HepG2 (cell line): ENCODE results near the gene TRPV4. TPM values are rescaled to one million over a fixed set of nuclear protein-coding genes. Genes with fewer than 3 reads are reported as not detected.

Experiments used
- ARHGAP35 ChIP-seq: sonication (generic); formaldehyde crosslinking; IDR thresholded peaks from 2 replicates; pipeline ENCODE4 v1.9.0; 2022; ENCODE audit warnings: mild to moderate bottlenecking, inconsistent platforms, moderate library complexity, missing genetic modification reagents, borderline replicate concordance
- BRF2 ChIP-seq: sonication (generic); formaldehyde crosslinking; IDR thresholded peaks from 2 replicates; pipeline ENCODE4 v1.8.1; 2022; ENCODE audit warnings: mild to moderate bottlenecking, missing genetic modification reagents
- ELF3 ChIP-seq: IDR thresholded peaks from 2 replicates; pipeline ENCODE4 v1.6.1; 2016; ENCODE audit warnings: missing genetic modification reagents, missing compliant biosample characterization
- FOXC1 ChIP-seq: sonication (generic); formaldehyde crosslinking; IDR thresholded peaks from 2 replicates; pipeline ENCODE4 v1.8.0; 2022; ENCODE audit warnings: mild to moderate bottlenecking, missing genetic modification reagents, borderline replicate concordance
- HIC2 ChIP-seq: sonication (generic); formaldehyde crosslinking; IDR thresholded peaks from 2 replicates; pipeline ENCODE4 v1.9.0; 2022; ENCODE audit warnings: low read depth, missing genetic modification reagents
- HOXA9 ChIP-seq: sonication (generic); formaldehyde crosslinking; IDR thresholded peaks from 2 replicates; pipeline ENCODE4 v1.8.1; 2022; ENCODE audit warnings: missing genetic modification reagents, mild to moderate bottlenecking, moderate library complexity, borderline replicate concordance
- IRF9 ChIP-seq: sonication (generic); formaldehyde crosslinking; IDR thresholded peaks from 2 replicates; pipeline ENCODE4 v1.8.0; 2022; ENCODE audit warnings: missing genetic modification reagents, mild to moderate bottlenecking, borderline replicate concordance
- NFATC3 ChIP-seq: sonication (generic); formaldehyde crosslinking; IDR thresholded peaks from 2 replicates; pipeline ENCODE4 v1.5.1; 2020; ENCODE audit warnings: mild to moderate bottlenecking, missing genetic modification reagents
- NFE2L1 ChIP-seq: sonication (generic); formaldehyde crosslinking; IDR thresholded peaks from 2 replicates; pipeline ENCODE4 v1.4.0; 2020; ENCODE audit warnings: missing genetic modification reagents, mild to moderate bottlenecking, borderline replicate concordance
- POLR2G ChIP-seq: fragments of 200-400 bp; formaldehyde crosslinking; IDR thresholded peaks from 2 replicates; pipeline ENCODE4 v1.6.1; 2018; ENCODE audit warnings: mild to moderate bottlenecking, low read depth, low read length, moderate library complexity
- RARA ChIP-seq: IDR thresholded peaks from 2 replicates; pipeline ENCODE4 v1.6.1; 2016; ENCODE audit warnings: missing genetic modification reagents, missing compliant biosample characterization
- TRAFD1 ChIP-seq: sonication (generic); formaldehyde crosslinking; IDR thresholded peaks from 2 replicates; pipeline ENCODE4 v1.5.1; 2020; ENCODE audit warnings: missing genetic modification reagents, mild to moderate bottlenecking, borderline replicate concordance
- ZNF326 ChIP-seq: sonication (generic); formaldehyde crosslinking; IDR thresholded peaks from 2 replicates; pipeline ENCODE4 v1.4.0; 2020; ENCODE audit warnings: missing genetic modification reagents, borderline replicate concordance
- ZNF580 ChIP-seq: IDR thresholded peaks from 2 replicates; pipeline ENCODE4 v1.6.1; 2016; ENCODE audit warnings: low read depth, borderline replicate concordance
- ZNF772 ChIP-seq: sonication (generic); formaldehyde crosslinking; IDR thresholded peaks from 2 replicates; pipeline ENCODE4 v1.5.0; 2020; ENCODE audit warnings: mild to moderate bottlenecking, missing genetic modification reagents
- ZNF788 ChIP-seq: sonication (generic); formaldehyde crosslinking; IDR thresholded peaks from 2 replicates; pipeline ENCODE4 v1.5.0; 2020; ENCODE audit warnings: mild to moderate bottlenecking, missing genetic modification reagents, borderline replicate concordance
- polyA plus RNA-seq, 8 experiments: library from polyadenylated mRNA; depleted of rRNA in 3 of 8; stranded (reverse) in 7 of 8; unstranded in 1 of 8; fragments of >200 nt; fragmentation: Illumina TruSeq in 4 of 8; extraction: Trizol in 4 of 8; gene quantifications; 2 replicates each; pipeline versions ENCODE4 v1.2.1 to v1.2.3, GENCODE V29; 2011 to 2016; ENCODE audit warnings: low read depth in 4 of 8, missing spikeins in 1 of 8, mixed read lengths in 1 of 8; ENCODE audit not compliant: insufficient read depth in 1 of 8
- total RNA-seq, 5 experiments: library from RNA; depleted of rRNA; stranded (reverse); fragments of >200 nt; fragmentation: Illumina TruSeq; extraction: Trizol; gene quantifications; 2 replicates each; pipeline ENCODE4 v1.2.3, GENCODE V29; 2016; ENCODE audit warnings: low read depth in 1 of 5
- TF ChIP-seq, protein P1 (sequence below): sonication (generic); formaldehyde crosslinking; IDR thresholded peaks from 2 replicates; pipeline ENCODE4 v1.4.0; 2020; ENCODE audit warnings: missing genetic modification reagents
- TF ChIP-seq, protein P2 (sequence below): sonication (generic); formaldehyde crosslinking; IDR thresholded peaks from 2 replicates; pipeline ENCODE4 v1.4.0; 2020; ENCODE audit warnings: mild to moderate bottlenecking, missing genetic modification reagents
- TF ChIP-seq, protein P3 (sequence below): IDR thresholded peaks from 2 replicates; pipeline ENCODE4 v1.6.1; 2016; ENCODE audit warnings: missing compliant biosample characterization, missing genetic modification reagents, borderline replicate concordance

The TRPV4 gene
- total and polyA plus RNA-seq, 2 of the 13 experiments (the other 11 are each of a cell fraction or from before 2014, with no cell fraction given) = 0.66 to 4.7 TPM

- TF ChIP-seq HIC2 (CRISPR knock-in tag) (peak; percentile 68; the same call in 1 of the 2 replicates), POLR2G (0 out of 2 replicates have a peak, but pooled peaks have one; percentile 36), HOXA9 (no peak), ARHGAP35 (CRISPR knock-in tag) (peak; percentile 56; the same call in 1 of the 2 replicates), ZNF788 (CRISPR knock-in tag) (peak; percentile 74; the same call in 1 of the 2 replicates), ZNF326 (CRISPR knock-in tag) (no peak), BRF2 (no peak), NFATC3 (CRISPR knock-in tag) (no peak), IRF9 (CRISPR knock-in tag) (no peak), ZNF580 (CRISPR knock-in tag) (peak; percentile 67; the same call in 1 of the 2 replicates), FOXC1 (CRISPR knock-in tag) (peak; percentile 75), ZNF772 (CRISPR knock-in tag) (0 out of 2 replicates have a peak, but pooled peaks have one; percentile 40), RARA (CRISPR knock-in tag) (peak; percentile 29; the same call in 1 of the 2 replicates), TRAFD1 (no peak), ELF3 (CRISPR knock-in tag) (peak; percentile 54), NFE2L1 (no peak)
- TF ChIP-seq, protein P1, sequence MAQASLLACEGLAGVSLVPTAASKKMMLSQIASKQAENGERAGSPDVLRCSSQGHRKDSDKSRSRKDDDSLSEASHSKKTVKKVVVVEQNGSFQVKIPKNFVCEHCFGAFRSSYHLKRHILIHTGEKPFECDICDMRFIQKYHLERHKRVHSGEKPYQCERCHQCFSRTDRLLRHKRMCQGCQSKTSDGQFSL (CRISPR knock-in tag) = no peak
- TF ChIP-seq, protein P2, sequence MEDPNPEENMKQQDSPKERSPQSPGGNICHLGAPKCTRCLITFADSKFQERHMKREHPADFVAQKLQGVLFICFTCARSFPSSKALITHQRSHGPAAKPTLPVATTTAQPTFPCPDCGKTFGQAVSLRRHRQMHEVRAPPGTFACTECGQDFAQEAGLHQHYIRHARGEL (CRISPR knock-in tag) = no peak
- TF ChIP-seq, protein P3, sequence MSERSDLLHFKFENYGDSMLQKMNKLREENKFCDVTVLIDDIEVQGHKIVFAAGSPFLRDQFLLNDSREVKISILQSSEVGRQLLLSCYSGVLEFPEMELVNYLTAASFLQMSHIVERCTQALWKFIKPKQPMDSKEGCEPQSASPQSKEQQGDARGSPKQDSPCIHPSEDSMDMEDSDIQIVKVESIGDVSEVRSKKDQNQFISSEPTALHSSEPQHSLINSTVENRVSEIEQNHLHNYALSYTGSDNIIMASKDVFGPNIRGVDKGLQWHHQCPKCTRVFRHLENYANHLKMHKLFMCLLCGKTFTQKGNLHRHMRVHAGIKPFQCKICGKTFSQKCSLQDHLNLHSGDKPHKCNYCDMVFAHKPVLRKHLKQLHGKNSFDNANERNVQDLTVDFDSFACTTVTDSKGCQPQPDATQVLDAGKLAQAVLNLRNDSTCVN = no peak; the same call in 1 of the 2 replicates
Observed at GRCh38 chr12:109741970-109742703, 91.1 kb downstream of the TRPV4 start (continued).
